OCI-LY1 (cell line): ENCODE data around the gene ZBTB20.

Source experiments
- CTCF ChIP-seq: fragments of 200-600 bp; sonication (generic), shearing (Covaris generic); IDR thresholded peaks from 2 replicates; pipeline ENCODE4 v1.5.1; 2017; ENCODE audit warnings: mild to moderate bottlenecking, antibody characterized with exemption, low read length, moderate library complexity, mixed read lengths
- EZH2 ChIP-seq: fragments of 200-600 bp; sonication (generic), shearing (Covaris generic); IDR thresholded peaks from 2 replicates; pipeline ENCODE4 v1.8.0; 2017; ENCODE audit warnings: borderline replicate concordance, mixed run types, mild to moderate bottlenecking, antibody characterized with exemption, low read length, moderate library complexity, mixed read lengths

GRCh38 chr3:114571363-114571762 is 575.7 kb downstream of the ZBTB20 start:
- TF ChIP-seq CTCF (no peak), EZH2 (no peak)
